HG02763 (cell line): ENCODE data around the gene SSNA1.

Source experiments
- ATAC-seq: cut with Tn5 transposase; IDR thresholded peaks from one replicate; pipeline ENCODE4 v1.9.1; 2021; ENCODE audit warnings: mild to moderate bottlenecking, moderate library complexity; ENCODE audit not compliant: unreplicated experiment

SSNA1 gene

DNA sequence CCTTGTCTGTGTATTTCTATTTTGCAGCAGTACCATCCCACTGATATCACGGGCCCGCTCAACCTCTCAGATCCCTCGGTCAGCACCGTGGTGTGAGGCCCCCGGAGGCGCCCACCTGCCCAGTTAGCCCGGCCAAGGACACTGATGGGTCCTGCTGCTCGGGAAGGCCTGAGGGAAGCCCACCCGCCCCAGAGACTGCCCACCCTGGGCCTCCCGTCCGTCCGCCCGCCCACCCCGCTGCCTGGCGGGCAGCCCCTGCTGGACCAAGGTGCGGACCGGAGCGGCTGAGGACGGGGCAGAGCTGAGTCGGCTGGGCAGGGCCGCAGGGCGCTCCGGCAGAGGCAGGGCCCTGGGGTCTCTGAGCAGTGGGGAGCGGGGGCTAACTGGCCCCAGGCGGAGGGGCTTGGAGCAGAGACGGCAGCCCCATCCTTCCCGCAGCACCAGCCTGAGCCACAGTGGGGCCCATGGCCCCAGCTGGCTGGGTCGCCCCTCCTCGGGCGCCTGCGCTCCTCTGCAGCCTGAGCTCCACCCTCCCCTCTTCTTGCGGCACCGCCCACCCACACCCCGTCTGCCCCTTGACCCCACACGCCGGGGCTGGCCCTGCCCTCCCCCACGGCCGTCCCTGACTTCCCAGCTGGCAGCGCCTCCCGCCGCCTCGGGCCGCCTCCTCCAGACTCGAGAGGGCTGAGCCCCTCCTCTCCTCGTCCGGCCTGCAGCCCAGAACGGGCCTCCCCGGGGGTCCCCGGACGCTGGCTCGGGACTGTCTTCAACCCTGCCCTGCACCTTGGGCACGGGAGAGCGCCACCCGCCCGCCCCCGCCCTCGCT lies 20.5 kb upstream of the SSNA1 start:
- no peak for ATAC-seq

DNA sequence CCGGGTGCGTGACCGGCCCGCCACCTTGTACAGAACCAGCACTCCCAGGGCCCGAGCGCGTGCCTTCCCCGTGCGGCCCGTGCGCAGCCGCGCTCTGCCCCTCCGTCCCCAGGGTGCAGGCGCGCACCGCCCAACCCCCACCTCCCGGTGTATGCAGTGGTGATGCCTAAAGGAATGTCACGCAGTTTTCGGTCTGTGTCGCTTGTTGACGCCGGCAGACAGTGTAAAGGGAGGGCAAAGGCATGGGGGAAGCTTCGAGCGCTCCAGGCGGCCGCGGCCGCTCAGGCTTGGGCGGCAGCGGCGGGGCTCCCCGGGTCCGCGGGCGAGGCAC lies 19.9 kb upstream of the SSNA1 start:
- no peak for ATAC-seq

DNA sequence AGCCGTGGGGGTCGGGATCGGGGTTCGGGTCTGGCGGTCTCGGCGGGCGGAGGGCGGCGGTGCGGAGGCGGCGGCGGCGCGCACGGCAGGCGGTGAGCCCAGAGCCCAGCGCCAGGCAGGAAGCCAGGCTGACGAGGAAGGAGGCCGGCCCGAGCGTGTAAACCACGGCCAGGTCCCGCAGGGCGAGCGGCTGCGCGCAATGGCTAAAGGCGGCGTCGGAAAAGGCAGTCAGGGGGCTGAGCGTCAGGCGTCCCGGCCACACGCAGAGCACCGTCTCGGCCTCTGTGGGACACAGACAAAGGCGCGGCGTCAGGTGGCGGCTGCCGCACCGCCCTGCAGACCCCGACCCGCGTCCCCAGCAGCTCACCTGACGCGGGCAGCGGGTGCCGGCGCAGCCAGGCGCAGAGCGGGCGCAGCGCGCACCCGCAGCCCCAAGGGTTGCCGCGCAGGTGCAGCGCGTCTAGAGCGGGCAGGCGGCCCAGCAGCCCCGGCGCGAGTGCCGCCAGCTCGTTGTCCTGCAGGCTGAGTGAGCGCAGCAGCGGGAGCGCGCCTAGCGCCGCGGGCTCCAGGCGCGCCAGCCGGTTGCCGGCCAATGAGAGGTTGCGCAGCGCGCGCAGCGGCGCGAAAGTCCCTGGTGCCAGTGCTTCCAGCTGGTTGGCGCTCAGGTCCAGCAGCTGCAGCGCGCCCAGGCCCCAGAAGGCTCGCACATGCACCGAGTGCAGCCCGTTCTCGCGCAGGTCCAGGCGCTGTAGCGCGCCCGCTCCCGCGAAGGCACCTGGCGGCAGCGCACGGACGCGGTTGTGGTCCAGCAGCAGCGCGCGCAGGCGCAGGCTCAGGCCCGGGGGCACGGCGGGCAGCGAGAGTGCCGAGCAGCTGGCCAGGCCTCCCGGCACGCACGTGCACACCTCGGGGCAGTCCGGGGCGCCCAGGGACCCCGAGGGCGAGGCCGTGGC lies 19.3 kb upstream of the SSNA1 start:
- ATAC-seq: no peak

DNA sequence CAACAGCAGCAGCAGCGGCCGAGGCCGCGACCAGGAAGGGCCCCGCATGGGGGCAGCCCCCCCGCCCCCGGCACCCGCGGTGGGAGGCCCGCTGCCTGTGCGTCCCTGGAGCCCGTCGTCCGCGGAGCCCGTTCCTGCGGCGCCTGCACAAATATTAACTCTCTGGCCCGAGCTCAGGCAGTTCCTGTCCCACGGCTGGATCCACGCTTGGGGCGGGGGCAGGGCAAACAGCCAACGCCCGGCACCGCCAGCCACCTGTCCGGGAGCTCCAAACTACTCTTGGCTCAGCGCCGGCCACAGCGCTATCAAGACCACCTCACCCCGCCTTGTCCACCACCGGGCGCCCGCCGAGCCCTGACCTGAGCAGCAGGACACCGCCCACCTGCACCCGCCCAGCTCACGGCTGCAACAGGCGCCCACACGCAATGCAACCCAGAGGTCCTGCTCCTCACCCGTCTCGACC lies 18.5 kb upstream of the SSNA1 start, which contains the start of gene LRRC26:
Gene LRRC26 (minus strand): TSS at position 156 of the 463 bp plus-strand sequence. CDS start 108 bp downstream, at position 48.
- ATAC-seq: no peak

DNA sequence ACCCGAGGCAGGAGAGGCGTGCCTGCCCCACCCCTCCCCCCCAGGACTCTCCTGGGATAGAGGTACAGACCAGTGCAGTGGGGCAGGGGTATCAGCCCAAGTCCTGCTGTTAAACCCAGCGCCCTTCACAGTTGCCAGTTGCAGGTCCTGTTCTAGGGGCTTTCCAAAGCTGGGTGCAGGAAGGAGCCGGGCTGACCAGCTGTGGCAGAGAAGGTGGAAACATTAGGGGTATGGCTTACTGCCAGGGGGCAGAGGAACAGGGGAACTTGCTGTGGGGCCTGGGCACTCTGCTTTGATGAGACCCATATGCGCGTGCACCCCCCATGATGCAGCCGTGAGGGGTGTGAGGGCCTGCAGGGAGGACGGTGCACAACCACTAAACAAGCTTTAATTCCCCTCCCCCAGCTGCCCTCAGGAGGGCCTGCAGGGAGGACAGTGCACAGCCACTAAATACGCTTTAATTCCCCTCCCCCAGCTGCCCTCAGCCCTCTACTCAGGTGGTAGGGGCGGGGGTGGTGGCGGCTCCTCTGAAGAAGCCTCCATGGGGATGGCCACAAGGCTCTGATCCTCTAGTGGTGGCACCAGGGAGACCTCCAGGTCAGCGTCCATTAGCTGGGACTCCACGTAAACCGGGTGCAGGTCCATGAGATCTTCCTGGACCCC lies 17.9 kb upstream of the SSNA1 start:
- ATAC-seq: no peak

DNA sequence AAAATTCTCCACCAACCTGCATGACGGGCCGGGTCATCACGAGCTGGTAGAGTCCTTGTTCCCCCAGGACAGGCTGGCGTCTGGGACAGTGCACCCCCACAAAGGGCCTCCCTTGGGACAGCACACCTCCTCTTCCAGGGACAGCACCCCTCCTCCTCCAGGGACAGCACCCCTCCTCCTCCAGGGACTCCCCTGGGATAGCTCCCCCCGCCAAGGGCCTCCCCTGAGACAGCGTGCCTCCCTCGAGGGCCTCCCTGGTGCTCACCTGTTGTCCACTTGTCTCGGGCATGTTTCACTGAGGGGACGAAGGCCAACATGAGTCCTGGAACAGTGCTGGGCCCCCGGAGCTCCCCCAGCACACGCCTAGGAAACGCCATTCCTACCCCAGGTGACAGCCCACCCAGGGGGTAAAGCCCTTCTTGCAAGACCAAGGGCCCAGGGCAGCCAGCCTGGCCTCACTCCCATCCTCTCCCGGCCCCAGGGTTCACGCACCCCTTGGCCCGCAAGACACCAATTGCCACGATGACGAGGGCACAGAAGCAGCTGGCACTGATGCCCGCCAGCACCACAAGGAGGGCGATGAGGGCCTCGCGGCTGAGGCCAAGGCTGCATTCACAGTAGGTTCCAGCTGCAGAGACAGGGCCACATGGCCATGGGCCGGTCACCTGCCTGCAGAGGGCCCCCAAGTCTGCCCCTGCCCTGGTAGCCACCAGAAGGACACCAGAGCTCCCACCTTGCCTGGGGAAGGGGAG lies 17.2 kb upstream of the SSNA1 start:
- no peak for ATAC-seq

DNA sequence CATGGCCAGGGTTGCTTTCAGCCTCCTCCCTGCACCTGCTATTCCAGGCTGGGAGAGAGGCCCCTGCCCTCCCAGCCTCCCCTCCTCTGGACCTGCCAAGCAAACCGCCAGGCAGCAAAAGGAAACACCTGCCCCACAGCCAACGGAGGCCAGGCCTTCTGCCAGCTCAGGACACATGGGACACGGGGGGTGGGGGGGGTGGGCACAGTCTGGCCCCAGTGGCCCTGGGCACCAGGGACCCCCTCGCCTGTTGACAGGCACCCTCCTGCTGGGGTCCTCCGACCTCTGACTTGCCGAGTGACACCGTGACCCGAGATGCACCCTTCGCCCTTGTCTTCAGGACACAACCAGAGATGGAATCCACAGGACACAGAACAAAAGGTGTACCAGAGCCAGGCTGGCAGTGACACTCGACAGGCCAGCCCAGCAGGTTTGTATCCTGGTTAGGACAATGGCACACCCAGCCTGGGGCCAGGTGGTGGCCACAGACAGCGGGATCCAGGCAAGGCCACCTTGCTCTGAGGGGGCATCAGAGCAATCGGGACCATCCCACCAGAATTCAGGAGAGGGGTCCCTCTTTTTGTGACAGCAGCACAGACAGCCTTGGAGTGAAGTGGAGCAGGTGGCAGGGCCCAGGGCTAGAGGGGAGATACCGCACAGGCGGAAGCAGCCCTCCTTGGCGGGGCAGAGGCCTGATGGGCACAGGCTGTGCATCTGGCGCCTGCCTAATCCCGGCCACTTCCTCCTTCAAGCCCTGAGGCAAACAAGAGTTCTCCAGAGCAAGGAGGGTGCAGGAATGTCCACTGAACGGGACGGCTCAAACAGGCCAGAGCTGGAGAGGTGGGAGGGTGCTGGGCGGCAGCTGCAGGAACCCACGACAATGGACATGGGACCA lies 15.3 kb upstream of the SSNA1 start:
- ATAC-seq: no peak

DNA sequence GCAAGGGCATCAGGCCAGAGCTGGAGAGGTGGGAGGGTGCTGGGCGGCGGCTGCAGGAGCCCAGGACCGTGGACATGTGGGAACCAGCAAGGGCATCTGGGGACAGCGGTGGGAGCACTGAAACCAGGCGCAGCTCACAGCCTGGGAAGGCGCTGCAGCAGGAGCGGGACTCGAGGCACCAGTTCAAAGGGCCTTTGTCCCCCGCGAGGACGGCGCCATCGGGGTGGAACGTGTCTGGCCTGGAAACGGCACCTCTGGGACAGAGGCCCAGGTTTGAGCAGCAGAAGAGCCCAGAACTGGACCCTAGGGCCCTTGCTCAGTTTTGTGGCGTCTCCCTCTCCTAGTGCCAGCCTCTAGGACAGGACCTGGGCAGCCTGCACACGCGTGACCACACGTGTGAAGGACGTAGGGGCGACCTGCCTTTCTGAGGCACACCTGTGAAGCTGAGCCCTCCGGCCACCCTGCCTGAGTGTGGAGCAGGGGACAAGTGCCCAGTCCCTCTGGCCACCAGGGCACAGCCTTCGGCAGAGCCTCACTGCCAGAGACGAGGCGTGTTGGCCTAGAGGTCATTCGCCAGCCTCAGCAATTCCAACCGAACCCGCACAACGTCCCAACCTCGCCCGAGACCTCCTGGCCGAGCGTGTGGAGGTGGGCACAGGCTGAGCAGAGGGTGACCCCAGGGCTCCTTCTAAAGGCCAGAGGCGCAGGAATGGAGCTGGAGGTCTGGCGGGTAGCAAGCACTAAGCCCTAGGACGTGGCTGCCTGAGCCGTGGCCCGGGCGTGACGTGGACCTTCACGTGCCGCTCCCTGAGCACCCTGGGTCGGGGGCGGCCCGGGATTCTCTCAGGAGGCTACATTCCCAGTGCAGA lies 14.4 kb upstream of the SSNA1 start:
- no peak for ATAC-seq

DNA sequence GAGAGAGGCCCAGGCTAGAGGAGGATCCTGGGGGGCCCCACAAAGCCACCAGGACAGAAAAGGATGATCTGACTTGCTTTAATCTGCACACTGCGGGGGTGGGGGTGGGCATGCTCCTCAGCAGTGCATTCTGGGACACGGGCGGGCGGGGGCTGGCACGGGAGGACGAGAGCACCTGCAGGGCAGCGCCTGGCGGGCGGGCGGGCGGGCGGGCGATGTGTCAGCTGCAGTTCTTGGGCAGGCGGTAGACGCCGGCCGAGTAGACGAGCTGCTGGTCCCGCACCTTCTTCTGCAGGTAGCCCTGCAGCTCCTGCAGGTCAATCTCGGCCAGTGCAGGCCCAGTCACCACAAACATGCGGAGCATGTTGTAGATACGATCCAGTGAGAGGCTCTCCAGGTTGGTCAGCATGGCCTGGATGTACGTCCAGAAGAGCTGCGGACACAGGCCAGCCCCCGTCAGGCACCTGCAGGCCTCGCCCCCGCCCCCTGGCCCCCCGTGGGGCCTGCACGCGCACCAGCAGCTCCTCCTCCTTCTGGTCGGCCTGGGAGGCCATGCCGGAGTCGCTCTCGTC lies 13.7 kb upstream of the SSNA1 start:
- no peak for ATAC-seq

DNA sequence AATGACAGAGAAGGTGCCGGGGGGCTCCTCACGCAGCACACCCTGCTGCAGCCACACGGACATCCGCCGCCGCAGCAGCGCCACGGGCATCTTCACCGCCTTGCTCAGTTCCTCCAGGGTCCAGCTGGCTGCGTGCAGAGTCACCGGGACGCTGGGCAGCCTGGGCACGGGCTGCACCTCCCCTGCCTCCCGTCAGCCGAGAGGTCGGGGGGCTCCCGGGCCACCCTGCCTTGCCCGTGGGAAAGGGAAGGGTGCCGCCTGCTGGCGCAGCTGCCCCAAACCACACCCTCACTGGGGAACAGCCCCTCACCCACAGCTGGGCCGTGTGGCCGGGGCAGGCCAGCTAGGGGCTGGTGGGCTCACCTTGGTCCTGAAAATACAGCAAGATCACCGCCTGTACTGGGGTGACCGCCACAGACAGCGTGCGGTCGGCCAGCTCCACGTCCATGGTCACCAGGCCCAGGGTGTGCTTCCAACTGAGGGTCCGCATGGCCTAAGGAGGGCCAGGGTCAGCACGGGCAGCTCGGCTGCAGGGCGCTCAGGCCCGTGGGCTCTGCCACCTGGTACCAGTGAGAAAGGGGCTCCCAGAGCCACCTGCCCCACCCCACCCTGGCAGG lies 13.0 kb upstream of the SSNA1 start:
- no peak for ATAC-seq

DNA sequence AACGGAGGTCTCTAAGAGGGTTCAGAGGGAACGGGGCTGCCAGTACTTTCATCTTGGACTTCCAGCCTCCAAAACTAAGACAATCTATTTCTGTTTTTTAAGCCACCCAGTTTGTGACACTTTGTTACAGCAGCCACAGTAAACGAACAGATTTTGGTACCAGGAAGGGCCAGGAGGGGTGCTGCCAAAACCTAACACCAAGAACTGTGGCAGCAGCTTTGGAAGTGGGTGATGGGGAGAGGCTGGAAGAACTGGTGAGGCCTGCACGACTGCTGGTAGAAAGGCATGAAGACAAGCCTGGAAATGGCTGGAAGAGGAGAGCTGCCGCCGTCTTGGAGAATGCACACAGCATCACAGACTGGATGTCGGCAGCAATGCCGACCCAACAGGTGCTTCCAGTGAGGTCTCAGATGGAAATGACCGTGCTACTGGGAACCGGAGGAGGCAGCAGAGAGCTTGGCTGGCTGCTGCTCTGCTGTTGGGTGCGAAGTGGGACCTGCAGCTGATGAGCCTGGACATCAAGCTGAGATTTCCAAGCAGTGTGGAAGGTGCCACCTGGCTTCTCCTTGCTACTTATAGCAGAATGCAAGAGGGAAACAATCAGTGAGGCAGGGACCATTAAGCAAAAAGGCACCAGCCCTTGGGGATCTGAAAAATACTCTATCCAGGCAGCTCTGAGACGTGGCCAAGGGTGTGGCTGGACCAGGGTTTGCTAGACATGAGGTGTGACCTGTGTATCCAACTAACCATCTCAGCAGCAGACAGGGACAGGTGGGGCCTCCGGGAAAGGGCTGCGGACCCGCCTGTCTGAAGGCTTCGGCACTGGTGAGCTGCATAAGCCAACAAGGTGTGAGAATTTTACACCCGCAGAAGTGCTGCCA lies 11.9 kb upstream of the SSNA1 start:
- no peak for ATAC-seq

DNA sequence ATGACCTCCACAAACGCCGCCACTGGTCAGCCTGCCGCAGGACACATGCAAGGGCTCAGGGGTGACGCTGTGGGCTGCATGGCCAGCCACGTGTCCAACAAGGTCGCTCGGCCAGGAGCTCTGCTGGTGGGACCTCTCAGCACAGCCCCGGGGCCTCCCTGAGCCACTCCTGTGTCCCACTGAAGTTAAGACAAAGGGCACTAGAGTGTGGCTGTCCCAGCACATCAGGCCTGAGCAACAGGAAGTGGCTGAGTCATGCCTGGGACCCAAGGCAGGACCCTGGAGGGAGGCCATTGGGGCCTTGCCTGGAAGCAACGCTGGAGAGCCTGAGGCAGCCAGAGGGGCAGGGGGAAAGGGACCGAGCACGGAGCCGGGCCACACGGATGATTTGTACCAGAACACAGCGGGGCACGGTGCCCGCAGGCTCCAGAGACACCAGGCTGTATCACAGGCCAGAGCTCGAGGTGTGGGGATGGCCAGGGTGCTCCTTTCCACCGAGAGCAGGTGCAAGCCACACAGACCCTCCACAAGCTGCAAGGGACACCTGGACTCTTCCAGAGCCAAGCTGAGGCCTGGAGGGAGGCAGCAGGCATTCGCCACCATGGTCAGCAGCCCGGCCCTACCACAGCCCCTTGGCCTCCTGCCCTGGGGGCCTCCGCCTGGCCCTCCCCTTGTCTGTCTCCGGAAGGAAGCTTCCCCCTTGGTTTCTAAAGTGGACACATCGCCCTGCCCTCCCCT lies 10.1 kb upstream of the SSNA1 start:
- ATAC-seq: no peak

DNA sequence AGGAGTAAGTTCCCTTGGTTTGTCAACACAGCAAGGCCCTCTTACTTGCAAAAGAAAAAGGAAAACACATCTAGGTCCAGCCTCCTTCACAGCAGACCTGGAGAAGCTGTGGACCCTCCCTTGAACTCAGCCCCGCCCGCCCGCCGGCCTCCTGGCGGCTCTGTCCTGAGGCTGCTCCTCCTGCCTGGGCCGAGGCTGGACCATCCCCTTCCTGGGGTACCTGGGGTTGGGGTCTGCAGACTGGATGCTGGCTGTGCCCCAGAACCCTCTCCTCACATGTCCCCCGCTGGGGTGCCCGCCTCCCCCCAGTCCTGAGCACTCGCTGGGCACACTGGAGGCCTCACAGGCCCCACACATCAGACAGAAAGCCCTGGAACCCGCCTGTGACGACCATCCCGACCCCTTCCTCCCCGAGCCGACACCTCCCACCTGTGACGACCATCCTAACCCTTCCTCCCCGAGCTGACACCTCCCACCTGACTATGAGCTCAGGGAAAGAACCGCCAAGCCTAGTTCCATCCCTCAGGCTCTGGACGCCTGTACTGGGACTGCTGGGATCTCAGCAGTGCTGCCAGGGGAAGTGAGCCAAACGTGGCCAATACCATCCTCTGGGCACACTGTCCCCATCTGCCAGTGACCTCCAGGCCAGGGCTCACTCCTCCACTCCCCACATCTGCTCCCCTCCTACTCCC lies 9.4 kb upstream of the SSNA1 start:
- ATAC-seq: no peak

DNA sequence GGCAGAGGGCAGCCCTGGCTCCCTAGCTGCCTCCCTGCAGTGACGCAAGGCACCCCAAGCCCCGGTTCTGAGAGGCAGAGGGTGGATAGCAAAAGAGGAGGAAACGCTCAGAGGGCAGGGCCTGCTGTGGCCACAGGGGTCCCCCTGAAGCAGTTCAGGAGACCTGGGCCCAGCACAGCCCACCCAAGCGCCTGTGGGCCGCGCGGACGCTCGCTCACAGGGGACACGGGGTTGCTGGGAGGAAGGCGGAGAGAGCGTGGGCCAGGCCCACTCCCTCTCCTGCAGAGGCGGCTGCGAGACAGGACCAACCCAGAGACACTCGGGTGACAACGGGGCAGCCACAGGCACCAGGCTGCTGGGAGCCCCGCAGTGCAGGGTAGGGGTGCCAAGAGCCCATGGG lies 8.7 kb upstream of the SSNA1 start:
- no peak for ATAC-seq

DNA sequence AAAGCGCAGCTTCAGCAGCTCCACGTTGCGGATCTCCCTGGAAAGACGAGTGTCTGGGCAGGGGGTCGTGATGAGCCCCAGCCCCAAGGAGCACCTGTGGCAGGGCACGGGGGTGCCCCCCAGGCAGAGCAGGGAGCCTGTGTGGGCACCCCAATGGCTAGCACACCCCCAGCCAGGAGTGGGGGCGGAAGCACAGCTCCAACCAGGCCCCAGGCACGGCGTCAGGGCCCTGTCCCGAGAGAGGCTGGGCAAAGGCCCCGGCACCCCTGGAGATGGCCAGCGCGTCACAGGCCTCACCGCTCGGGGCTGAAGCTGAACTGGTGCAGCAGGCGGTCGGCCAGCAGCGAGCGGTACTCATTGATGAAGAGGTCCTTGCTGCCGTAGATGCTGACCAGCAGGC lies 8.0 kb upstream of the SSNA1 start:
- ATAC-seq: no peak

DNA sequence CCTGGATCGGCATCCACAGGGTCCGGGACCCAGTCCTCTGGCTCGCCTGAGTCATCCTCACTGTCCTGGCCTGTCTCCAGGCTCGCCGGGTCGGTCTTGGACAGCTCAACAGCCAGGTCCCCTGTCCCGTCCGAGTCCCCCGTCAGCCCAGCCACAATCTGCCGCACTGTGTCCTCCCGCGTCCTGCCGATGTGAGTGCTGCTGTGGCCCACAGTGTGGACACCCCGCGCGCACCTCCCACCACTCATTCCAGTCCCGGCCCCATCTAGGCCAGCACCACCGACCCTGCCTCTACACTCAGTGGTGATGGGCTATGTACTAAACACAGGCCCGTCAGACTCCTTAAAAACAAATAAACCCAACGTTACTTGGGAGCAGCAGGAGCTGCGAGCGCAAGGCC lies 6.8 kb upstream of the SSNA1 start:
- no peak for ATAC-seq
